ENCODE results near the gene SLC35G2.

SLC35G2 gene

DNA sequence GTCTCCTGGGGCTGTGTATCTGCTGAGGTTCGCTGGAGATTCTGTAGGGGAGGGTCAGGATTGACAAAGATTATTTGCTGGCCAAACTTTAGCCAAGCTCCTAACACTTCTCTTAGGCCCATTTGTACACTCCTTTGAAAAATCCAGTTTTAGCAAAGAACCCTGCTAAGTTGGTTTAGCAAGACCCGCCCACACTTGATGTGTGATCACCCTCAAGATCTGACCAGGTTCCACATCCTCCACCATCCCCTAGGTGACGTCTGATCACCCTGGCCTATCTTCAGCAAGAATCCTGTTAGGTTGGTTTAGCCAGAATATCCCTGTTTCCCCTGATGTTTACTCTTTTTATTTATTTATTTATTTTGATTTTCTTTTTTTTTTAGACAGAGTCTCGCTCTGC, 14.8 kb upstream of the SLC35G2 start:
- H3K9me3 ChIP-seq (ENCODE audit: insufficient read depth, low read depth, low read length), result no peaks in the 10 kb centered on the region
- no peak overlapping the region for H2BK12ac ChIP-seq (ENCODE audit: low read length)
- no peak overlapping the region for H3K4ac ChIP-seq (ENCODE audit: low read depth, low read length)
- H4K12ac ChIP-seq (ENCODE audit: low read depth, low read length), result no peak overlapping the region
- H3K79me2 ChIP-seq (ENCODE audit: control insufficient read depth, insufficient read depth, low read length, poor library complexity), result no peaks in the 10 kb centered on the region
- no peak overlapping the region for H2BK120ac ChIP-seq (ENCODE audit: insufficient read depth, low read length, poor library complexity)
- no peak overlapping the region for H3K9ac ChIP-seq (ENCODE audit: low read length)
- no CpG with 5 or more reads among the region's 4 CpGs for WGBS (ENCODE audit: extremely low coverage, insufficient coverage, insufficient read length)
- no peak overlapping the region for H3K14ac ChIP-seq (ENCODE audit: low read length)
- no peak overlapping the region for H3K4me2 ChIP-seq (ENCODE audit: low read length)
- H2AK5ac ChIP-seq (ENCODE audit: low read length), result no peak overlapping the region
- H4K91ac ChIP-seq (ENCODE audit: low read depth, low read length), result no peak overlapping the region
- H3K23ac ChIP-seq (ENCODE audit: low read length), result no peak overlapping the region
- peaks cover 0 to 6% of the 10 kb centered on the region in 2 experiments for H3K4me1 ChIP-seq (ENCODE audit: control insufficient read depth in 1 of 2, insufficient read depth in 2 of 2, low read length in 2 of 2)
- no peak overlapping the region for H2BK5ac ChIP-seq (ENCODE audit: low read depth, low read length, poor library complexity)
- H3K27me3 ChIP-seq (ENCODE audit: insufficient read depth, low read length), result no peaks in the 10 kb centered on the region
- no peak overlapping the region for H3K27ac ChIP-seq (ENCODE audit: low read depth, low read length)
- no peak overlapping the region for H2AFZ ChIP-seq (ENCODE audit: insufficient read depth, low read length, poor library complexity)
- no peak overlapping the region for H3K18ac ChIP-seq (ENCODE audit: low read length)
- DNase-seq, result peak; percentile 33 to 72
- no peak overlapping the region for H4K8ac ChIP-seq (ENCODE audit: low read depth, low read length)
- no peak overlapping the region for H3K4me3 ChIP-seq (ENCODE audit: low read depth, low read length)
- H3K36me3 ChIP-seq (ENCODE audit: control insufficient read depth in 1 of 2, insufficient read depth in 2 of 2, low read length in 2 of 2), result no peaks in the 10 kb centered on the region
- H3K79me1 ChIP-seq (ENCODE audit: low read length), result no peaks in the 10 kb centered on the region

DNA sequence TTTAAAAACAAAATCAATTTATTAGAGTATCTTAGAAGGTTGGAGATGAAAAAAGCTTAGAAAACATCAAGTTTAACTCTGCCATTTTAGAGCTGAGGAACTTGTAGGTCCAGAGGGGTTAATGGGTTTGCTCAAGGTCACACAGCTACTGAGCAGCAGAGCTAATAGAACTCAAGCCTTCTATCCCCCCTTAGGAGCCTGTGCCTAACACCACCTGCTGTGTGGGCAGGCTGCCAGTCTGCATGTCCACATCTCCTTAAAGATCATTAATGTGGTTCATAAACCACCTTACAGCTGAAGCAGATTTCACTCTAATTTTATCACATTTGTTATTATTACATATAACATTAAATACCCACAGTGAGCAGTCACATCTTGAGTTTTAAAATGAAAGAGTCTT, 14.1 kb upstream of the SLC35G2 start:
- Histone ChIP-seq H2BK120ac (ENCODE audit: insufficient read depth, low read length, poor library complexity) (no peak overlapping the region), H3K4me2 (ENCODE audit: low read length) (no peak overlapping the region), H3K4me3 (ENCODE audit: low read depth, low read length) (no peak overlapping the region), H3K27me3 (ENCODE audit: insufficient read depth, low read length) (no peaks in the 10 kb centered on the region), H4K91ac (ENCODE audit: low read depth, low read length) (no peak overlapping the region), H3K14ac (ENCODE audit: low read length) (no peak overlapping the region), H3K18ac (ENCODE audit: low read length) (no peak overlapping the region), H3K79me1 (ENCODE audit: low read length) (no peaks in the 10 kb centered on the region), H3K9ac (ENCODE audit: low read length) (no peak overlapping the region), H3K9me3 (ENCODE audit: insufficient read depth, low read depth, low read length) (no peaks in the 10 kb centered on the region), H3K4me1 (ENCODE audit: control insufficient read depth in 1 of 2, insufficient read depth in 2 of 2, low read length in 2 of 2) (peaks cover 0 to 6% of the 10 kb centered on the region in 2 experiments), H3K79me2 (ENCODE audit: control insufficient read depth, insufficient read depth, low read length, poor library complexity) (no peaks in the 10 kb centered on the region), H3K4ac (ENCODE audit: low read depth, low read length) (no peak overlapping the region), H3K27ac (ENCODE audit: low read depth, low read length) (no peak overlapping the region), H2AK5ac (ENCODE audit: low read length) (no peak overlapping the region), H4K12ac (ENCODE audit: low read depth, low read length) (no peak overlapping the region), H2AFZ (ENCODE audit: insufficient read depth, low read length, poor library complexity) (no peak overlapping the region), H3K23ac (ENCODE audit: low read length) (no peak overlapping the region), H3K36me3 (ENCODE audit: control insufficient read depth in 1 of 2, insufficient read depth in 2 of 2, low read length in 2 of 2) (no peaks in the 10 kb centered on the region), H4K8ac (ENCODE audit: low read depth, low read length) (no peak overlapping the region), H2BK12ac (ENCODE audit: low read length) (no peak overlapping the region), H2BK5ac (ENCODE audit: low read depth, low read length, poor library complexity) (no peak overlapping the region)
- DNase-seq, result no peak

DNA sequence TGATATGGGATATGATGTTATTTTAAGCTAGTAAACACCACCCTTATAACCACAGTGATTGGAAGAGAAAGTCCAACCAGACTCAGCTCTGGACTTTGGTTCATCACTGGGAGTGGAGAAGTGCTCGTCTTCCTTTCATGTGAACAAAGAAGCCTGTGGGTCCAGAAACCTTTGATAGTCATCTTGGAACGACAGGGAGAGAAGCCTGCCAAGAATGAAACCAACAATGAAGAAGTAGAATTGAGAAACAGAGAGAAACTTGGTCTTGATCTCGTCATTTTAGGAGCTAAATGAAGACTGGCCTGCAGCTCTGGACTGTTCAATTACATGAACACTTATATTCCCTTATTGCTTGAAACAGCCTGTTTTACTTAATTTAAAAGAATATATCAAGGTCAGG, 13.1 kb upstream of the SLC35G2 start:
- H2BK120ac ChIP-seq (ENCODE audit: insufficient read depth, low read length, poor library complexity), result no peak overlapping the region
- no peak overlapping the region for H3K18ac ChIP-seq (ENCODE audit: low read length)
- no peaks in the 10 kb centered on the region for H3K36me3 ChIP-seq (ENCODE audit: control insufficient read depth in 1 of 2, insufficient read depth in 2 of 2, low read length in 2 of 2)
- H3K23ac ChIP-seq (ENCODE audit: low read length), result no peak overlapping the region
- no peak overlapping the region for H2AK5ac ChIP-seq (ENCODE audit: low read length)
- H3K4me2 ChIP-seq (ENCODE audit: low read length), result no peak overlapping the region
- no peaks in the 10 kb centered on the region for H3K79me1 ChIP-seq (ENCODE audit: low read length)
- peaks cover 0 to 6% of the 10 kb centered on the region in 2 experiments for H3K4me1 ChIP-seq (ENCODE audit: control insufficient read depth in 1 of 2, insufficient read depth in 2 of 2, low read length in 2 of 2)
- no peak overlapping the region for H3K14ac ChIP-seq (ENCODE audit: low read length)
- no peak overlapping the region for H4K91ac ChIP-seq (ENCODE audit: low read depth, low read length)
- no peak overlapping the region for H2AFZ ChIP-seq (ENCODE audit: insufficient read depth, low read length, poor library complexity)
- H4K8ac ChIP-seq (ENCODE audit: low read depth, low read length), result no peak overlapping the region
- no peak overlapping the region for H3K9ac ChIP-seq (ENCODE audit: low read length)
- WGBS (ENCODE audit: extremely low coverage, insufficient coverage, insufficient read length), result no CpG with 5 or more reads among the region's 3 CpGs
- peak in 1 of 2 donors; percentile 37 for DNase-seq
- H3K79me2 ChIP-seq (ENCODE audit: control insufficient read depth, insufficient read depth, low read length, poor library complexity), result no peaks in the 10 kb centered on the region
- H3K27ac ChIP-seq (ENCODE audit: low read depth, low read length), result no peak overlapping the region
- H3K4ac ChIP-seq (ENCODE audit: low read depth, low read length), result no peak overlapping the region
- no peaks in the 10 kb centered on the region for H3K9me3 ChIP-seq (ENCODE audit: insufficient read depth, low read depth, low read length)
- no peak overlapping the region for H4K12ac ChIP-seq (ENCODE audit: low read depth, low read length)
- no peaks in the 10 kb centered on the region for H3K27me3 ChIP-seq (ENCODE audit: insufficient read depth, low read length)
- no peak overlapping the region for H2BK5ac ChIP-seq (ENCODE audit: low read depth, low read length, poor library complexity)
- no peak overlapping the region for H3K4me3 ChIP-seq (ENCODE audit: low read depth, low read length)
- H2BK12ac ChIP-seq (ENCODE audit: low read length), result no peak overlapping the region

DNA sequence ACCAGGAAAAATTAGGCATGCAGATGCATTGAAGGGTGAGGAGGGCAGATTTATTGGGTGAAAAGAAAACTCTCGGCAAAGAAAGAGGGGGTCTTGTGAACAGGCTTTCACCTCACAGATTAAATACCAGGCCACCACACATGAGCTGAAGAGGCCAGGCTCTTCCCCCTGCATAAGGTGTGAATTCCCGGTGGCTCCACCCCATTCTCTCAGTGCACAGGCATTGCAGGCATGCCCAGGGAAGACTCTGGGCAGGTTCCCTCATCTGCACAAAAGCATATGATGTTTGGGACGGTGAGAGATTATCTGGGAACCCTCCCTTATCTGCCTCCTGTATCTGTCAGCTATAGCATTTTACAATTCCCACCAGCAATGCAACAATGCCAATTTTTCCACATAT, 7.2 kb upstream of the SLC35G2 start:
- Histone ChIP-seq H2BK12ac (ENCODE audit: low read length) (no peak overlapping the region), H3K4me1 (ENCODE audit: control insufficient read depth in 1 of 2, insufficient read depth in 2 of 2, low read length in 2 of 2) (no peaks in the 10 kb centered on the region), H3K23ac (ENCODE audit: low read length) (no peak overlapping the region), H3K14ac (ENCODE audit: low read length) (no peak overlapping the region), H2AK5ac (ENCODE audit: low read length) (no peak overlapping the region), H3K36me3 (ENCODE audit: control insufficient read depth in 1 of 2, insufficient read depth in 2 of 2, low read length in 2 of 2) (no peaks in the 10 kb centered on the region), H3K4me2 (ENCODE audit: low read length) (no peak overlapping the region), H4K91ac (ENCODE audit: low read depth, low read length) (no peak overlapping the region), H4K8ac (ENCODE audit: low read depth, low read length) (no peak overlapping the region), H3K27me3 (ENCODE audit: insufficient read depth, low read length) (no peaks in the 10 kb centered on the region), H3K9ac (ENCODE audit: low read length) (no peak overlapping the region), H2AFZ (ENCODE audit: insufficient read depth, low read length, poor library complexity) (no peak overlapping the region), H3K79me2 (ENCODE audit: control insufficient read depth, insufficient read depth, low read length, poor library complexity) (no peaks in the 10 kb centered on the region), H2BK120ac (ENCODE audit: insufficient read depth, low read length, poor library complexity) (no peak overlapping the region), H3K4me3 (ENCODE audit: low read depth, low read length) (no peak overlapping the region), H3K9me3 (ENCODE audit: insufficient read depth, low read depth, low read length) (no peaks in the 10 kb centered on the region), H3K79me1 (ENCODE audit: low read length) (no peaks in the 10 kb centered on the region), H3K18ac (ENCODE audit: low read length) (no peak overlapping the region), H4K12ac (ENCODE audit: low read depth, low read length) (no peak overlapping the region), H3K4ac (ENCODE audit: low read depth, low read length) (no peak overlapping the region), H2BK5ac (ENCODE audit: low read depth, low read length, poor library complexity) (no peak overlapping the region), H3K27ac (ENCODE audit: low read depth, low read length) (no peak overlapping the region)
- peak in 1 of 2 donors; percentile 48 for DNase-seq
- no CpG with 5 or more reads among the region's 3 CpGs for WGBS (ENCODE audit: extremely low coverage, insufficient coverage, insufficient read length)

Data from trophoblast cell (in vitro differentiated cells and primary cell).